ENCODE measurements around the gene ADGRV1.

The ADGRV1 gene

DNA sequence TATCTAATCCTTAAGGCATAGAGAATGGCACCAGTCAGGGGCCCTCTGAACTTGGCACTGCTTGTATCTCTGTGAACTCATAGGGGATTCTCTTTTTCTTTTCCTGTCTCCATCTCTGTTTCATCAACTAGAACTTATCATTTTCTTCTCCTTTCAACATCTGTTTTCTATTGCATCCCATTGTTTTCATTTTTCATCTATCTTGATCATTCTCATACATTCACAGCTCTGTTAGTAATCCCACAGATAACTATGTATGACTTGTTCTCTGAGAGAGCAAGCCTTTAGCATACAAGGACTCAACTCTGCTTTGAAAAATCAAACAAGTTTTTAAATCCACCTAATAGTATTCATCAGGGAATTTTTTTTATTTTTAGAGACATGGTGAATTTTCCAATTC lies 560.2 kb downstream of the ADGRV1 start:
- H3K27ac ChIP-seq (replicated peaks) = no peak overlapping the region
- no peaks in the 10 kb centered on the region for H3K27me3 ChIP-seq (ENCODE audit: insufficient read depth, poor library complexity, severe bottlenecking)
- TF ChIP-seq, protein P1, sequence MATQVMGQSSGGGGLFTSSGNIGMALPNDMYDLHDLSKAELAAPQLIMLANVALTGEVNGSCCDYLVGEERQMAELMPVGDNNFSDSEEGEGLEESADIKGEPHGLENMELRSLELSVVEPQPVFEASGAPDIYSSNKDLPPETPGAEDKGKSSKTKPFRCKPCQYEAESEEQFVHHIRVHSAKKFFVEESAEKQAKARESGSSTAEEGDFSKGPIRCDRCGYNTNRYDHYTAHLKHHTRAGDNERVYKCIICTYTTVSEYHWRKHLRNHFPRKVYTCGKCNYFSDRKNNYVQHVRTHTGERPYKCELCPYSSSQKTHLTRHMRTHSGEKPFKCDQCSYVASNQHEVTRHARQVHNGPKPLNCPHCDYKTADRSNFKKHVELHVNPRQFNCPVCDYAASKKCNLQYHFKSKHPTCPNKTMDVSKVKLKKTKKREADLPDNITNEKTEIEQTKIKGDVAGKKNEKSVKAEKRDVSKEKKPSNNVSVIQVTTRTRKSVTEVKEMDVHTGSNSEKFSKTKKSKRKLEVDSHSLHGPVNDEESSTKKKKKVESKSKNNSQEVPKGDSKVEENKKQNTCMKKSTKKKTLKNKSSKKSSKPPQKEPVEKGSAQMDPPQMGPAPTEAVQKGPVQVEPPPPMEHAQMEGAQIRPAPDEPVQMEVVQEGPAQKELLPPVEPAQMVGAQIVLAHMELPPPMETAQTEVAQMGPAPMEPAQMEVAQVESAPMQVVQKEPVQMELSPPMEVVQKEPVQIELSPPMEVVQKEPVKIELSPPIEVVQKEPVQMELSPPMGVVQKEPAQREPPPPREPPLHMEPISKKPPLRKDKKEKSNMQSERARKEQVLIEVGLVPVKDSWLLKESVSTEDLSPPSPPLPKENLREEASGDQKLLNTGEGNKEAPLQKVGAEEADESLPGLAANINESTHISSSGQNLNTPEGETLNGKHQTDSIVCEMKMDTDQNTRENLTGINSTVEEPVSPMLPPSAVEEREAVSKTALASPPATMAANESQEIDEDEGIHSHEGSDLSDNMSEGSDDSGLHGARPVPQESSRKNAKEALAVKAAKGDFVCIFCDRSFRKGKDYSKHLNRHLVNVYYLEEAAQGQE (IDR thresholded peaks at IDR 0.05; ENCODE audit: insufficient replicate concordance, low read depth) = no peak
- no peak for TF ChIP-seq SPI1 (IDR thresholded peaks at IDR 0.05; ENCODE audit: borderline replicate concordance, low read depth)
- no peak for TF ChIP-seq POLR2AphosphoS5 (IDR thresholded peaks at IDR 0.05; ENCODE audit: low read depth)
- no peak for TF ChIP-seq GABPA (IDR thresholded peaks at IDR 0.05; ENCODE audit: low read depth)
- TF ChIP-seq, protein P2, sequence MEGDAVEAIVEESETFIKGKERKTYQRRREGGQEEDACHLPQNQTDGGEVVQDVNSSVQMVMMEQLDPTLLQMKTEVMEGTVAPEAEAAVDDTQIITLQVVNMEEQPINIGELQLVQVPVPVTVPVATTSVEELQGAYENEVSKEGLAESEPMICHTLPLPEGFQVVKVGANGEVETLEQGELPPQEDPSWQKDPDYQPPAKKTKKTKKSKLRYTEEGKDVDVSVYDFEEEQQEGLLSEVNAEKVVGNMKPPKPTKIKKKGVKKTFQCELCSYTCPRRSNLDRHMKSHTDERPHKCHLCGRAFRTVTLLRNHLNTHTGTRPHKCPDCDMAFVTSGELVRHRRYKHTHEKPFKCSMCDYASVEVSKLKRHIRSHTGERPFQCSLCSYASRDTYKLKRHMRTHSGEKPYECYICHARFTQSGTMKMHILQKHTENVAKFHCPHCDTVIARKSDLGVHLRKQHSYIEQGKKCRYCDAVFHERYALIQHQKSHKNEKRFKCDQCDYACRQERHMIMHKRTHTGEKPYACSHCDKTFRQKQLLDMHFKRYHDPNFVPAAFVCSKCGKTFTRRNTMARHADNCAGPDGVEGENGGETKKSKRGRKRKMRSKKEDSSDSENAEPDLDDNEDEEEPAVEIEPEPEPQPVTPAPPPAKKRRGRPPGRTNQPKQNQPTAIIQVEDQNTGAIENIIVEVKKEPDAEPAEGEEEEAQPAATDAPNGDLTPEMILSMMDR (IDR thresholded peaks at IDR 0.05; ENCODE audit: insufficient read depth, low read length) = no peak
- DNase-seq (ENCODE audit: low read depth in 1 of 2, low spot score in 1 of 2) = no peak
- no peak overlapping the region for H3K4me3 ChIP-seq (replicated peaks; ENCODE audit: insufficient read depth, low read length)

DNA sequence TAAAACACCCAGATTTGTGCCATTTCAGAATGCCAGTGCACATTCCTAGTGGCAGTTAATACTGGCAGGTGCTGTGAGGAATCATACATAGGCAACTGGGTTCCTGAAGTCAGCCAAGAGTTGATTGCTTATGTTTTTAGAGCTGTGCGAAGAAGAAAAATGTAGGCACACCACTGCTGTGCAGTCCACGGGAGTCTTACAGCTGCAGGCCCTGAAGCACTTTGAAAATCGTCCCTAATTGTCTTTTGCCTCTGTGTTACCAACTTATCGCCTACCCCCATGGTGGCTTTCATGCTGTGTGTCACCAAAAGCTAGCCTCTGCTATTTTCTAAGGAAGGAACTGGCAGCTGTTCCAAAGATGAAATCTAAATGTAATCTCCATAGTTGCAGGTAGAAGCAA lies 560.6 kb downstream of the ADGRV1 start:
- DNase-seq (ENCODE audit: low read depth in 1 of 2, low spot score in 1 of 2) = no peak
- Histone ChIP-seq H3K27me3 (ENCODE audit: insufficient read depth, poor library complexity, severe bottlenecking) (no peaks in the 10 kb centered on the region), H3K4me3 (replicated peaks; ENCODE audit: insufficient read depth, low read length) (no peak overlapping the region), H3K27ac (replicated peaks) (no peak overlapping the region)
- no peak for TF ChIP-seq POLR2AphosphoS5 (IDR thresholded peaks at IDR 0.05; ENCODE audit: low read depth)
- TF ChIP-seq, protein P2 (IDR thresholded peaks at IDR 0.05; ENCODE audit: insufficient read depth, low read length) = no peak
- TF ChIP-seq, protein P1 (IDR thresholded peaks at IDR 0.05; ENCODE audit: insufficient replicate concordance, low read depth) = no peak
- no peak for TF ChIP-seq SPI1 (IDR thresholded peaks at IDR 0.05; ENCODE audit: borderline replicate concordance, low read depth)
- TF ChIP-seq GABPA (IDR thresholded peaks at IDR 0.05; ENCODE audit: low read depth) = no peak

DNA sequence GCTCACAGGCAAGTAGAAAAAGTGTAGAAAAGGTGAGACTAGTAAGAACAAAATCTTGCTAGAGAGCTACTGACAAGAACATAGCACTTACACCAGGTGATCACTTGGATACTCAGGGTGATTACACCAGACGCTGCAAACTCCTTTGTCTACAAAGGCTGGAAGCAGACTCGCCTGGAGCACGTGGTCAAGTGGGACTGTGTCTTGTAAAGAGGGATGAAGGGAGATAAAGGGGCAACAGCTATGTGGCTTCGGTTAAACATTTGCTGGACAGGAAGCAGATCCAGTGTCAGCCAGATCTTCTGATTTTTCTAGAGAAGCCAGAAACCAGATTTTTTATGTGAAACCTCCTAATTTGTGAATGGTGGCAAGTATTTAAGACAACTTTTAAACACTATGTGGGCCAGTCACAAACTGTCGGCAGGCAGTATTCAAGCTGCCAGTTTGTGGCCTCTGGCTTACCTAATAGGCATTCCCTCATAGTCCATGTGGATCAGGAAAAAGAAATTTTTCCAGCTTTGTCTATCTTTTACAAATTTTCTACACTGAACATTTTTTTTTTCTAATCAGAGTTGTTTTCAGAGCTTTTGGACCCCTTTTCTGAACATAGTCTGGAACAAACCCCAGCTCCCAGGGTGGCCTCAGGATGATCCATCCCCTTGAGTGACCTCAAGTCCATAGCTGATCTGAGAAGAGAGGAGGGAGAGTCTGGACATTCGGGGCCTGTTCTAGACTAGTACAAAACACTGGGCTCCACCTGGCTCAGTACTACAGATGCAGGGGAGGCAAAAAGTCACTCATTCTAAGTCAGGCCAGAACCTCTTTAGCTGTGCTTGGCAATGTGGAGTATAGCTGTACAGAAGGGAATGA lies 561.6 kb downstream of the ADGRV1 start:
- Histone ChIP-seq H3K27ac (replicated peaks) (no peak overlapping the region), H3K4me3 (replicated peaks; ENCODE audit: insufficient read depth, low read length) (no peak overlapping the region), H3K27me3 (ENCODE audit: insufficient read depth, poor library complexity, severe bottlenecking) (no peaks in the 10 kb centered on the region)
- no peak for DNase-seq (ENCODE audit: low read depth in 1 of 2, low spot score in 1 of 2)
- TF ChIP-seq POLR2AphosphoS5 (IDR thresholded peaks at IDR 0.05; ENCODE audit: low read depth) = no peak
- TF ChIP-seq, protein P1 (IDR thresholded peaks at IDR 0.05; ENCODE audit: insufficient replicate concordance, low read depth) = no peak
- TF ChIP-seq, protein P2 (IDR thresholded peaks at IDR 0.05; ENCODE audit: insufficient read depth, low read length) = no peak
- TF ChIP-seq SPI1 (IDR thresholded peaks at IDR 0.05; ENCODE audit: borderline replicate concordance, low read depth) = no peak
- TF ChIP-seq GABPA (IDR thresholded peaks at IDR 0.05; ENCODE audit: low read depth) = no peak

Measured in HL-60 (cell line).